ENCODE data around the gene GSG1L2.

GSG1L2 gene

GRCh38 chr17:9765322-9765721 lies 56.6 kb downstream of the GSG1L2 start:
- DNase-seq: no peak
- Histone ChIP-seq H3K27me3 (replicated peaks) (no peaks in the 10 kb centered on the region), H3K27ac (no peak overlapping the region), H3K4me3 (ENCODE audit: low read depth, low read length) (no peak overlapping the region), H3K36me3 (replicated peaks) (no peaks in the 10 kb centered on the region)
- TF ChIP-seq CTCF (IDR thresholded peaks at IDR 0.05; ENCODE audit: low read depth, low read length, missing control alignments): no peak
- in situ Hi-C loops (cut with HindIII; ENCODE audit: low pct_ligation_motif_present, low sequenced_read_pairs): no loop called here

- no peaks in the 10 kb centered on the region for H3K27me3 ChIP-seq (replicated peaks)
- in situ Hi-C loops (cut with HindIII; ENCODE audit: low pct_ligation_motif_present, low sequenced_read_pairs): no loop called here
- DNase-seq: no peak
- H3K27ac ChIP-seq: no peak overlapping the region
- no peak overlapping the region for H3K4me3 ChIP-seq (ENCODE audit: low read depth, low read length)
- H3K36me3 ChIP-seq (replicated peaks): no peaks in the 10 kb centered on the region
- no peak for TF ChIP-seq CTCF (IDR thresholded peaks at IDR 0.05; ENCODE audit: low read depth, low read length, missing control alignments)
Observed at GRCh38 chr17:9763643-9764042, 58.2 kb downstream of the GSG1L2 start.

GRCh38 chr17:9760266-9760665 lies 61.6 kb downstream of the GSG1L2 start:
- Histone ChIP-seq H3K27me3 (replicated peaks) (no peaks in the 10 kb centered on the region), H3K27ac (no peak overlapping the region), H3K4me3 (ENCODE audit: low read depth, low read length) (no peak overlapping the region), H3K36me3 (replicated peaks) (no peaks in the 10 kb centered on the region)
- TF ChIP-seq CTCF (IDR thresholded peaks at IDR 0.05; ENCODE audit: low read depth, low read length, missing control alignments): no peak
- in situ Hi-C loops (cut with HindIII; ENCODE audit: low pct_ligation_motif_present, low sequenced_read_pairs): no loop called here
- no peak for DNase-seq

GRCh38 chr17:9755083-9755482 lies 66.8 kb downstream of the GSG1L2 start:
- in situ Hi-C loops (cut with HindIII; ENCODE audit: low pct_ligation_motif_present, low sequenced_read_pairs): no loop called here
- DNase-seq: no peak
- Histone ChIP-seq H3K27me3 (replicated peaks) (no peaks in the 10 kb centered on the region), H3K4me3 (ENCODE audit: low read depth, low read length) (no peak overlapping the region), H3K36me3 (replicated peaks) (no peaks in the 10 kb centered on the region), H3K27ac (no peak overlapping the region)
- no peak for TF ChIP-seq CTCF (IDR thresholded peaks at IDR 0.05; ENCODE audit: low read depth, low read length, missing control alignments)

Data from brain microvascular endothelial cell (primary cell).